Neural progenitor cell (in vitro differentiated cells): Measurements from ENCODE around the gene PAXIP1. TPM values are rescaled to one million over a fixed set of nuclear protein-coding genes. Genes with fewer than 3 reads are reported as not detected.

Experiments
- DNase-seq: peaks from one replicate; pipeline ENCODE4 v3.0.0-alpha.2; 2016; ENCODE audit warnings: low spot score
- H2AFZ ChIP-seq: fragments of 200-600 bp; sonication (generic); replicated peaks from 2 replicates; pipeline ENCODE4 v1.6.1; 2016; ENCODE audit warnings: antibody characterized with exemption
- H3F3A ChIP-seq: fragments of 200-600 bp; sonication (generic); 2 replicates; pipeline ENCODE4 v1.6.1; 2016; ENCODE audit warnings: antibody characterized with exemption, low read depth
- H3K27ac ChIP-seq: fragments of 200-600 bp; sonication (generic); 2 replicates; pipeline ENCODE4 v1.5.1; 2016; ENCODE audit warnings: mild to moderate bottlenecking
- H3K27me3 ChIP-seq: fragments of 200-600 bp; sonication (generic); 2 replicates; pipeline ENCODE4 v1.6.1; 2016; ENCODE audit warnings: mild to moderate bottlenecking, moderate library complexity
- H3K36me3 ChIP-seq: fragments of 200-600 bp; sonication (generic); 2 replicates; pipeline ENCODE4 v1.5.1; 2016
- H3K4me1 ChIP-seq: fragments of 200-600 bp; sonication (generic); 2 replicates; pipeline ENCODE4 v1.6.1; 2016; ENCODE audit warnings: mixed run types
- H3K4me2 ChIP-seq: fragments of 200-600 bp; sonication (generic); 2 replicates; pipeline ENCODE4 v1.6.1; 2016
- H3K4me3 ChIP-seq: fragments of 200-600 bp; sonication (generic); 2 replicates; pipeline ENCODE4 v1.5.1; 2016
- H3K79me2 ChIP-seq: fragments of 200-600 bp; sonication (generic); 2 replicates; pipeline ENCODE4 v1.6.1; 2016; ENCODE audit warnings: low read depth
- H3K9ac ChIP-seq: fragments of 200-600 bp; sonication (generic); 2 replicates; pipeline ENCODE4 v1.6.1; 2016
- H3K9me3 ChIP-seq: fragments of 200-600 bp; sonication (generic); 2 replicates; pipeline ENCODE4 v1.5.1; 2016; ENCODE audit warnings: low read depth
- H4K20me1 ChIP-seq: fragments of 200-600 bp; sonication (generic); 2 replicates; pipeline ENCODE4 v1.6.1; 2016; ENCODE audit warnings: low read depth
- H3K27ac Mint-ChIP-seq: 3 replicates; pipeline ENCODE4 v1.8.0; 2021; ENCODE audit warnings: mixed read lengths
- H3K27me3 Mint-ChIP-seq: 2 replicates; pipeline ENCODE4 v1.8.0; 2022; ENCODE audit warnings: low read depth, mild to moderate bottlenecking, inconsistent platforms, moderate library complexity, mixed read lengths; ENCODE audit not compliant: insufficient read depth
- H3K36me3 Mint-ChIP-seq: 3 replicates; pipeline ENCODE4 v1.8.0; 2021; ENCODE audit warnings: mixed read lengths
- H3K4me1 Mint-ChIP-seq: 3 replicates; pipeline ENCODE4 v1.8.0; 2021; ENCODE audit warnings: mixed read lengths
- H3K4me3 Mint-ChIP-seq: 3 replicates; pipeline ENCODE4 v1.8.0; 2021; ENCODE audit warnings: mild to moderate bottlenecking, moderate library complexity, mixed read lengths
- H3K9me3 Mint-ChIP-seq: 3 replicates; pipeline ENCODE4 v1.8.0; 2020; ENCODE audit warnings: mixed read lengths
- CTCF ChIP-seq: fragments of 200-600 bp; sonication (generic); IDR thresholded peaks from 2 replicates; pipeline ENCODE4 v1.5.1; 2017; ENCODE audit warnings: antibody characterized with exemption, mild to moderate bottlenecking
- EZH2 ChIP-seq: fragments of 200-600 bp; sonication (generic); IDR thresholded peaks from 2 replicates; pipeline ENCODE4 v1.6.1; 2017; ENCODE audit warnings: antibody characterized with exemption, mild to moderate bottlenecking, moderate library complexity
- EZH2phosphoT487 ChIP-seq: fragments of 200-600 bp; sonication (generic); IDR thresholded peaks from 2 replicates; pipeline ENCODE4 v1.6.1; 2017; ENCODE audit warnings: antibody characterized with exemption
- total RNA-seq: library from RNA; depleted of rRNA; stranded (reverse); fragments of >200 nt; gene quantifications from 2 replicates; pipeline ENCODE4 v1.2.3, GENCODE V29; 2015; ENCODE audit warnings: low replicate concordance

PAXIP1 gene
- total RNA-seq, 1 donor from 2014 or later = 26.1 TPM

GRCh38 chr7:154968336-154969001 lies 34.5 kb downstream of the PAXIP1 start:
- peaks cover 2% of the 10 kb centered on the region for H3K27me3 Mint-ChIP-seq
- Histone ChIP-seq H3K4me2 (no peak overlapping the region), H3K27ac (no peak overlapping the region), H3K4me1 (no peaks in the 10 kb centered on the region), H3F3A (no peaks in the 10 kb centered on the region), H3K36me3 (peaks cover 7% of the 10 kb centered on the region), H3K9me3 (no peaks in the 10 kb centered on the region), H3K79me2 (peaks cover 11% of the 10 kb centered on the region), H4K20me1 (no peaks in the 10 kb centered on the region), H2AFZ (no peak overlapping the region), H3K27me3 (no peaks in the 10 kb centered on the region), H3K4me3 (no peak overlapping the region), H3K9ac (no peak overlapping the region)
- TF ChIP-seq EZH2phosphoT487 (no peak), CTCF (no peak), EZH2 (no peak)
- H3K4me3 Mint-ChIP-seq = no peak overlapping the region
- H3K27ac Mint-ChIP-seq = no peak overlapping the region
- peaks cover 53% of the 10 kb centered on the region for H3K36me3 Mint-ChIP-seq
- no peaks in the 10 kb centered on the region for H3K9me3 Mint-ChIP-seq
- no peak for DNase-seq
- no peaks in the 10 kb centered on the region for H3K4me1 Mint-ChIP-seq

GRCh38 chr7:154967401-154967955 lies 35.4 kb downstream of the PAXIP1 start:
- Histone ChIP-seq H3F3A (no peaks in the 10 kb centered on the region), H3K9ac (no peak overlapping the region), H3K36me3 (peaks cover 7% of the 10 kb centered on the region), H2AFZ (no peak overlapping the region), H3K27me3 (no peaks in the 10 kb centered on the region), H4K20me1 (no peaks in the 10 kb centered on the region), H3K79me2 (peaks cover 8% of the 10 kb centered on the region), H3K27ac (no peak overlapping the region), H3K9me3 (no peaks in the 10 kb centered on the region), H3K4me1 (no peaks in the 10 kb centered on the region), H3K4me3 (no peak overlapping the region), H3K4me2 (no peak overlapping the region)
- Mint-ChIP-seq H3K9me3 (no peaks in the 10 kb centered on the region), H3K4me3 (no peak overlapping the region), H3K36me3 (peaks cover 51% of the 10 kb centered on the region), H3K27me3 (peaks cover 2% of the 10 kb centered on the region), H3K4me1 (no peaks in the 10 kb centered on the region), H3K27ac (no peak overlapping the region)
- DNase-seq = no peak
- TF ChIP-seq CTCF (no peak), EZH2phosphoT487 (no peak), EZH2 (no peak)

- H3K27ac ChIP-seq = no peak overlapping the region
- H3F3A ChIP-seq = no peaks in the 10 kb centered on the region
- no peak overlapping the region for H2AFZ ChIP-seq
- Mint-ChIP-seq H3K36me3 (peaks cover 64% of the 10 kb centered on the region), H3K27ac (no peak overlapping the region), H3K4me3 (no peak overlapping the region), H3K9me3 (no peaks in the 10 kb centered on the region), H3K27me3 (peaks cover 2% of the 10 kb centered on the region), H3K4me1 (no peaks in the 10 kb centered on the region)
- H3K27me3 ChIP-seq = no peaks in the 10 kb centered on the region
- peaks cover 18% of the 10 kb centered on the region for H3K36me3 ChIP-seq
- no peak overlapping the region for H3K4me2 ChIP-seq
- H3K79me2 ChIP-seq = no peaks in the 10 kb centered on the region
- H4K20me1 ChIP-seq = no peaks in the 10 kb centered on the region
- TF ChIP-seq EZH2 (no peak), CTCF (no peak), EZH2phosphoT487 (no peak)
- DNase-seq = no peak
- H3K9me3 ChIP-seq = no peaks in the 10 kb centered on the region
- H3K4me3 ChIP-seq = no peak overlapping the region
- no peak overlapping the region for H3K9ac ChIP-seq
- H3K4me1 ChIP-seq = no peaks in the 10 kb centered on the region
Measured at GRCh38 chr7:154965014-154965413, 37.9 kb downstream of the PAXIP1 start.
